SK-N-SH (cell line): ENCODE data around the gene STK32A.

Experiments used
- IRF3 ChIP-seq: fragments of 150-350 bp; IDR thresholded peaks from 2 replicates; pipeline ENCODE4 v1.6.1; 2016; ENCODE audit warnings: mild to moderate bottlenecking, low read depth, low read length
- TF ChIP-seq, protein P1 (sequence below): fragments of 200-600 bp; sonication (generic); IDR thresholded peaks from 2 replicates; pipeline ENCODE4 v1.6.1; 2017; ENCODE audit warnings: antibody characterized with exemption, mild to moderate bottlenecking, moderate library complexity

- TF ChIP-seq, protein P1, sequence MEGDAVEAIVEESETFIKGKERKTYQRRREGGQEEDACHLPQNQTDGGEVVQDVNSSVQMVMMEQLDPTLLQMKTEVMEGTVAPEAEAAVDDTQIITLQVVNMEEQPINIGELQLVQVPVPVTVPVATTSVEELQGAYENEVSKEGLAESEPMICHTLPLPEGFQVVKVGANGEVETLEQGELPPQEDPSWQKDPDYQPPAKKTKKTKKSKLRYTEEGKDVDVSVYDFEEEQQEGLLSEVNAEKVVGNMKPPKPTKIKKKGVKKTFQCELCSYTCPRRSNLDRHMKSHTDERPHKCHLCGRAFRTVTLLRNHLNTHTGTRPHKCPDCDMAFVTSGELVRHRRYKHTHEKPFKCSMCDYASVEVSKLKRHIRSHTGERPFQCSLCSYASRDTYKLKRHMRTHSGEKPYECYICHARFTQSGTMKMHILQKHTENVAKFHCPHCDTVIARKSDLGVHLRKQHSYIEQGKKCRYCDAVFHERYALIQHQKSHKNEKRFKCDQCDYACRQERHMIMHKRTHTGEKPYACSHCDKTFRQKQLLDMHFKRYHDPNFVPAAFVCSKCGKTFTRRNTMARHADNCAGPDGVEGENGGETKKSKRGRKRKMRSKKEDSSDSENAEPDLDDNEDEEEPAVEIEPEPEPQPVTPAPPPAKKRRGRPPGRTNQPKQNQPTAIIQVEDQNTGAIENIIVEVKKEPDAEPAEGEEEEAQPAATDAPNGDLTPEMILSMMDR = no peak
- no peak for TF ChIP-seq IRF3
Measured at GRCh38 chr5:147408980-147409379, 174.2 kb downstream of the STK32A start.
